GM04504 (cell line): Measurements from ENCODE around the gene GNB1L.
"Not testable (repeated sequence)": the region's sequence is repeated elsewhere in the genome, so short reads cannot be mapped to it uniquely, and the experiment has no call there.

Experiments
- DNase-seq: peaks from one replicate; pipeline ENCODE4 v3.0.0-alpha.2; 2012; ENCODE audit warnings: low read depth

Gene GNB1L

DNA sequence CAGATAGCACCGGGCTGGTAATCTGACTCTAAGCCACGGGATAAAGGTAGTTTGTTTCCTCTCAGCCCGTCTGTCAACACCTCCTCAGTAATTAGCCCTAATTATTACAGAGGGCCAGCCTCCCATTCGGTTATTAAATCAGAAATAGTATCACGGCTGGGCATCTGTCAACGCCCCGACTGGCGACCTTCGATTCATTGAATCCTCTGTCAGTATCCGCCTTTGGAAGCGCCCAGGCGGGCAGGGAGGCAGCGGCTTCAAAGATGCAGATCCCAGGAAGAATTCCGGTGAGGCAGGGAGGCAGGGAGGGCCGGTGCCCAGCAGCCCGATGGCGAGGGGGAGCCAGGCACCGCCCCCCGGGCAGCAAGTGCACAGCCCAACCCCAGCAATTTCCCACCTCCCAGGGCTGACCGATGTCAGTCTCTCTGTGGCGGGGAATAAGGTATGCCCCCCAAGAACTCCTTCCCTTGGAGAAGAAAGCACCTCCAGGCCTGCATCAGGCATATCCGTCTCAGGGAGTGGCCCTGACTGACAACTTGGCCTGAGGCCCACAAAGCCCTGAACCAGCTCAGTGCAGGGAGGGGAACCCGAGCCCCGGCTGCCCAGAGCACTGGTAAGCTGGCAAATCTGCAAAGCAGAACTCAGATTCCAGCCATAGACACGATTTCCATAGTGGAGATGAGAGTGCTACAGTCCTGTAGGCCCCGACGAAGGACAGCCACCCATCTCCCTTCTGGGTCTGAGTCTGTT, 11.4 kb downstream of the GNB1L start:
- DNase-seq = no peak

DNA sequence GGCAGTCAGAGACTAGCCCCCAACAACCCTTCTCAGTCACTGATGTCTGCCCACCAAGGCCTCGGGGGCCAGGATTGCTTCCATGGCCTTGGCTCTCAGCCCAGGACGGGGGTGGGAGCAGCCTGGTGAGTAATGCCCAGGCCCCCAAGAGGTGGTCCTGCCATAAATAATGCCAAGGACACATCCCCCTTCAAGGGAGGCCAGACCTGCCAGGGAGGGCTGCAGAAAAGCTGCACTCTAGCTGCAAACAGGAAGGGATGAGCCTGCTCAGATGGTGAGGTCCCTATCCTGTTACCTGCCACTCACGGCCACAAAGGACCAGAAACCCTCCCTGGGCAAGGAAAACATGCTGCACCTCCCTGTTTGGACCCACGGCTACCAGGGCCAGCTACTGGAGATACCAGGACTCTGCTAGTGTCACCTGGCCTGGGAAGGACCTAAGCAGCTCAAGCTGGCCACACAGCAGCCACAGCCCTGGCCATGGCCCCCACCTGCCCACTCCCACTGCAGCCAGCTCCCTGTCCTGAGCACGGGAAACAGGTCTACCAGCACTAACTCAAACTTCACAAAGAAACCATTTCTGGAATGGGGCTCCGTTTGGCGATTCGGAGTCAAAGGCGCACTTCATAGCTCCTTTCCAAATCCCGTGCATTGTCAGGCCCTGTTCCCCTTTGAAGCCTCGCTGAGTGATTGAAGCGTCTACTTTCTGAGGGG, 12.1 kb downstream of the GNB1L start:
- DNase-seq = no peak

DNA sequence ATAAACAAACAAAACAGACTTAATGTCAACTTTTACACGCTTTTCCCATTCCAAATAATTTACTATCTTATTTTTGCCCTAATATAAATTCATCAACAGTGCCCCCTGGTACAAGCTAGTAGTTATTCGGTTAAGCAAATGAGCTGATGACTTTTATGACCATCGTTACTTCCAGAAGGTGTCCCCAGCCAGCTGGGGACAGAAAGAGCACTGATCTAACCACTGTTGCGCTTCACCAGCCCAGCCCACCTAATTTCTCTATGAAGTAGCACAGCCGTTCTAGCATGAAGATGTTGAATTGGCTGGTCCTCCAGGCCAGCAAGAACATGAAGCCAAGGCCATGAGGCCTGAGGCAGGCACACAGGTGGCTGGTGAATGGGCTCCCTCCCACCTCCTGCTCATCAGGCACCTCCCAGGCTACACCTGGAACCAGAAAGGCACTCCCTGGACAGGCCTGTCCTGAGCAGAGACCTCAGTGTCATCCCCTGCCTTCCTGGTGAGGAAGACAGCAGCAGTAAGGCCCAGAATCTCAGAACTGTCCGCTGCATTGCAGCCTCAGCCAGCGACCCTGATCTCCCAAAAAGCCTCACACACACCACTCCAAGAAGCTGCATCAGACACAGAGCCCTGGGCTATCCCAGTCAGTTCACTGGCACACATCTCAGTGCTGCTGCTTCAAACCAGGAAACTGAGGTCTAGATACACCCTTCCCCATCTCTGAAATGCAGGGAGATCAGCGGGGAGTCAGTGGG, 12.9 kb downstream of the GNB1L start:
- no peak for DNase-seq

DNA sequence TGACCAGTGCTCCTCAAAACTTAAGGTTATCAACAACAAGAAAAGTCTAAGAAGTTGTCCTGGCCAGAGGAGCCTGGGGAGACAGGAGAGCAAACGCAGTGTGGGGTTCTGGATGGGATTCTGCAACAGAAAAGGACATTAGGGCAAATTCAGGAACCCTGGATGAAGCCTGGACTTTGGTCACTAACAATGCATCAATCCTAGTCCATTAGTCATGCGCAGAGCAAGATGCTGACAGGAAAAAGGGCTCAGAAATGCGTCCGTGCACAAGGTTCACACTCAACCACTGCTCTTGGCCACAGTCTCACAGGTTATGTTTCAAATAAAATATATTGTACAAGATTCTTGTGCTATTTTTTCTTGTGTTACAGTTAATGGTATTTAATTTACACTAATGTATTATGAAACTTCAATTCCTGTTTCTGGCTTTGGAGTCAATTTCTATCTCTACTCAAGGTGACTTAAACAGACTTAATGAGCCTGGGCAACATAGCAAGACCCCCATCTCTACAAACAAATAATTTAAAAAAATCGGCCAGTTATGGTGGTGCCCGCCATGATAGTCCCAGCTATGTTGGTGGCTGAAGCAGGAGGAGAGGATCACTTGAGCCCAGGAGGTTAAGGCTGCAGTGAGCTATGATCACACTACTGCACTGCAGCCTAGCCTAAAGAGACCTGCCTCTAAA, 13.6 kb downstream of the GNB1L start:
- no peak for DNase-seq

DNA sequence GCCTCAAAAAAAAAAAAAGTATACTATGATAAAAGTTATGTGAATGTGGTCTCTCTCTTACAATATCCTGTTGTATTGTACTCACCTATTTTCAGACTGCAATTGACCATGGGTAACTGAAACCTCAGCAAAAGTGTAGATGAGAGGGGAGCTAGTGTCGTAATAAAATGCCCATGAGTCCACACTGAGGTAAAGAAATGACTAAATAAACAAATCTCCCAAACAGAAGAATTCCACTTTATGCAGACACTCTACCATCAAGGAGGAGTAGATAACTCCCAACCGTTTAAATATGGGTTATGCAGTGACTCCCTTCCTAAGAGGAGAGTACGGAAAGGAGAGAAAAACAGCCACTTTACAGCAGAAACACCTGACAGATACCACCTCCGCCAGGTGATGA, 14.6 kb downstream of the GNB1L start:
- no peak for DNase-seq

DNA sequence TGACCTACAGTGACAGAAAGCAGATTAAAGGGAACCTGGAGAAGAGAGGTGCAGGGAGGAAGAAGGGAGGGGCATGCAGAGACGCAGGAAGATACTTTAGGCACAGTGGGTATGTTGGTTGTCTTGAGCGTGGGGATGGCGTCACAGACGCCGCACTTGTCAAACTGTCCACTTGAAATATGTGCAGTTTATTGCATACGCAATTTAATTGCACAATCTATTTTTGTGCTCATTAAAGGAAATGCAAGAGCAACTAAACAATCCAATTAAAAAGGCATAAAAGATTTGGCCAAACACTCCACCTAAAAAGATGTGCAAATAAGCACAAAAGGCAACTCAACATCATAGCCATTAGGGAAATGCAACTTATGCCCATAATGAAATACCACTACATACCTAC, 16.8 kb downstream of the GNB1L start:
- no peak for DNase-seq

DNA sequence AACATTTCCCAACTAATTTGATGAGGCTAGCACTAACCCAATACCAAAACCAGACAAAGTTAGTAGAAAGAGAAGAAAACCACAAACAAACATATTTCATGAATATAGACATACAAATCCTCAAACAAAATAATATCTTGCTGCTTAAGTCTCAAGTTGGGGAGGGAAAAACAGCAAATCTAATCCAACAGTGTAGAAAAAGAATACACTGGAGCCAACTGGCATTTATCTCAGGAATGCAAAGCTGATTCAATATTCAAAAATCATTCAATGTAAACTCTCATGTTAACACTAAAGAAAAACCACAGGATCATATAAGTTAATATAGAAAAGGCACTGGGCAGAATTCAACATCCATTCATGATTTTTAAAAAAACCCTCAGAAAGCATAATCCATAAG, 18.2 kb downstream of the GNB1L start:
- DNase-seq = no peak

DNA sequence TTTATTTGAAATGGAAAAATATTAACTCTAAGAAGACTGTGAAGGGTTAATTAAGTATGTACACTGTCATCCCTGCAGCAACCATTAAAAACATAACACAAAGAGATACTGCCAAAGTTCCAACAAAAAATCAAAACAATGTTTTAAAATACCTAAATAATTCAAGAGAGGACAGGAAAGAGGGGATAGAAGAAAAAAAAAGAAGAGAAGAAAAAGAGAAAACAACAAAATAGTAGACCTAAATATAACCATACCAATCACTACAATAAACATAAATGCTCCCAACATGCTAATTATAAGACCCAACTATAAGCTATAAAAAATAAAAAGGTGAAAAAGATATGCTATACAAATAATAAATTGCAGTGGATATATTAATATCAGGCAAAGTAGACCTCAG, 20.1 kb downstream of the GNB1L start:
- no peak for DNase-seq

DNA sequence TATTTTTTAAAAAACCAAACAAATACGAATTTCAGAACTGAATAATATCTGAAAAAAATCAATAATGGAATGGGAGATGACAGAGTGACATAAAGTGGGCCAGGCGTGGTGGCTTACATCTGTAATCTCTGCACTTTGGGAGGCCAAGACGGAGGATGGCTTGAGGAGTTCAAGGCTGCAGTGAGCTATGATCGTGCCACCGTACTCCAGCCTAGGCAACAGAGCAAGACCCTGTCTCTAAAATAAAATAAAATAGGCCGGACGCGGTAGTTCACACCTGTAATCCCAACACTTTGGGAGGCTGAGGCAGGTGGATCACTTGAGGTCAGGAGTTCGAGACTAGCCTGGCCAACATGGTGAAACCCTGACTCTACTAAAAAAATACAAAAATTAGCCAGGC, 21.3 kb downstream of the GNB1L start:
- DNase-seq = not testable (repeated sequence)

DNA sequence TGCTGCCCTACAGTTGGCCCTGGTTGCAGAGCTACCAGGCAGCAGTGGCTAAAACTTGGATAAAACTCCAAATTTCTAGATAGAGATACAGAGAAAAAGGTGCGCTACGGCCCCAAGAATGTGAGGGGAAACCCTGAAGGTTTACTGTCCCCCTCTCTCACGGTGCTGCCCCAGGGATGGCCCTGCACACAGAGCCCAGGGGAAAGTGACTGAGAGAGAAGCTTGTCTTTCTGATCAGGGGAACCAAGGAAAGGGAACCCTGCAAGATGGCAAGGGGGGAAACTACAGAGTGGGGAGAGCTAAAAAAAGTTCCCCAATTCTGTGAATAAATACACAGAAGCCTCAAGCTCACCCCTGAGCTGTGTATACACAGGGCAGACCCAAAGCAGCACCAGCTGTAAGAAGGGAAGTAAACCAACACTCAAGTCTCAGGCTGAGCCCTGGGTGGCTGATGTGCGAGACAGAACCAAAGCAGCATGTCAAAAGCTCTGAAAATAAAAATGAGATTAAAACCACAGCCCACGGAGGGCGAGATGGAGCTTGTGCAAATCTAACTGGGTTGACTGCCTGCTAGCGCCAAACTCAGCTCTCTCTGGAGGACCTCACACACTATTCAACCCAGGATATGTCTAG, 22.1 kb downstream of the GNB1L start:
- no peak for DNase-seq

DNA sequence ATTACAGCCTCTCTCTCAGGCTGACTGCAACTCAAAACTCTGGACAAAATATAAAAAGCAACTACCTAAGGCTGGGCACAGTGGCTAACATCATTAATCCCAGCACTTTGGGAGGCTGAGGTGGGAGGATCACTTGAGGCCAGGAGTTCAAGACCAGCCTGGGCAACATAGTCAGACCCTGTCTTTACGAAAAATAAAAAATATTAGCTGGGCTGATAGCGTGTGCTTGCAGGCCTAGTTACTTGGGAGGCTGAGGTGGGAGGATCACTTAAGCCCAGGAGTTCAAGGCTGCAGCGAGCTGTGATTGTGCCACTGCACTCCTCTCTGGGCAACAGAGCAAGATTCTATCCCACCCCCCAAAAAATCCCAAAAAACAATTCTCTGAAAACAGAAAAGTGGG, 22.7 kb downstream of the GNB1L start:
- not testable (repeated sequence) for DNase-seq

DNA sequence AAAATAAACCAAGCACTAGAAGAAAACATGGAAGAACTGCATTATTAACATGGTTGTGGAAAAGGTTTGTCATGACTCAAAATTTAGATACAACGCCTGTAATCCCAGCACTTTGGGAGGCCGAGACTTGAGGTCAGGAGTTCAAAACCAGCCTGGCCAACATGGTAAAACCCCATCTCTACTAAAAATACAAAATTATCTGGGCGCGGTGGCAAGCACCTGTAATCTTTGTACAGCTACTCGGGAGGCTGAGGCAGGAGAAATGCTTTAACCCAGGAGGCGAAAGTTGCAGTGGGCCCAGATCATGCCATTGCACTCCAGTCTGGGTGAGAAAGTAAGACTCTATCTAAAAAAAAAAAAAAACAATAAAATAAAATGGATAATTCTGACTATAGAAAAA, 23.7 kb downstream of the GNB1L start:
- no peak for DNase-seq

DNA sequence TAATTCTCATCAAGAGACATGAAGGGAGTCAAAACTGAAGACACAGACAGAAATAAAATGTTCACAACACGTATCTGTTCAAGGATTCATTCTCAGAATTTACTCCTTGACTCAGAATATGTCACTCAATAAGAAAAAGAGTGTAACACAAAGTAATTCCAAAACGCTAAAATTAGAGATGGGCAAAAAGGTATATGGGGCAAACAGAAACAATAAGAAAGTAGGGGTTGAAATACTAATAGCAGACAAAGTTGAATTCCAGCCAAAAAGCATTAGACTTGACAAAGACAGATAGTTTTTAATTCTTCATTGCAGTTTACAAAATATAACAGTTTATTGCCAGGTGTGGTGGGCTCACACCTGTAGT, 26.7 kb downstream of the GNB1L start:
- DNase-seq = no peak

DNA sequence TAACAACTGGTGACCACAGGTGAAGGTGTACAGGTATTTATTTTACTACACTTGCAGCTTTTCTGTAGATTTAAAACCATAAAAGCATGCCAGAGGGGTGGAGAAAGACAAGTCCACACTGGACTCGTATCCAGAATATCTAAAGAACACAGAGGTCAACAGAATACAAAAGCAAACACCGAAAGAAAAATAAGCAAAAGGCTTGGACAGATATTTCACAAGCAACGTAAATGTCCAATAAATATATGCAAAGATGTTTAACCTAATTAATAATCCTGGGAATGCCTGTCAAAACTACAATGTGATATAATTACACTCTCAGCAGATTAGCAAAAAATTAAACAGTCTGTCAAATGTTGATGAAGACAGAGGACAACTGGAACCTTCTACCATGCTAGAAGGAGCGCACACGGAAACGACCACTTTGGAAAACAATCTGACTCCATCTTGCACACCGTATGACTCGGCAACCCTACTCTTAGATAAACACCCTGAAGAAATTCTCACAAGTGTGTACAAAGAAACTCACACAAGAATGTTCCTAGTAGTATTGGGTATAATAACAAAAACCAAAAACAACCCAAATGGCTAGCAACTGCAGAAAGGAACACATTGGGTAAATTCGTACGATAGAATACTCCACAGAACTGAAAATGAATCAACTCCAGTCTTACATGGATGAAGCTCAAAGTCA, 27.2 kb downstream of the GNB1L start:
- DNase-seq = no peak

DNA sequence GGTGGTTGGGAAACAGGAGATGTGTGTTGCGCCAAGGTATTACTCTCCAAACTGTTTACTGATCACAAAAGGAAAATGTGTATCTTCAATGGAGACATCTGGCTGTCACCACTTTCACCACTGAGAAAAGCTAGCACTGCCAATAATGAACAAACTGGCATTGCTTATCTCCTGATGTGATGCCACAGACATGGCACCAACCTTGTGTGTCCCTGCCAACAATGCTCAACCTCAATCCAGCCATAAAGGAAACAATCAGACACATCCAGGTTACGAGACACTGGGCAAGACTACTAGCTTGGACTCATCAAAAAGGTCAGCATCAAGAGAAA, 28.1 kb downstream of the GNB1L start:
- DNase-seq = no peak

DNA sequence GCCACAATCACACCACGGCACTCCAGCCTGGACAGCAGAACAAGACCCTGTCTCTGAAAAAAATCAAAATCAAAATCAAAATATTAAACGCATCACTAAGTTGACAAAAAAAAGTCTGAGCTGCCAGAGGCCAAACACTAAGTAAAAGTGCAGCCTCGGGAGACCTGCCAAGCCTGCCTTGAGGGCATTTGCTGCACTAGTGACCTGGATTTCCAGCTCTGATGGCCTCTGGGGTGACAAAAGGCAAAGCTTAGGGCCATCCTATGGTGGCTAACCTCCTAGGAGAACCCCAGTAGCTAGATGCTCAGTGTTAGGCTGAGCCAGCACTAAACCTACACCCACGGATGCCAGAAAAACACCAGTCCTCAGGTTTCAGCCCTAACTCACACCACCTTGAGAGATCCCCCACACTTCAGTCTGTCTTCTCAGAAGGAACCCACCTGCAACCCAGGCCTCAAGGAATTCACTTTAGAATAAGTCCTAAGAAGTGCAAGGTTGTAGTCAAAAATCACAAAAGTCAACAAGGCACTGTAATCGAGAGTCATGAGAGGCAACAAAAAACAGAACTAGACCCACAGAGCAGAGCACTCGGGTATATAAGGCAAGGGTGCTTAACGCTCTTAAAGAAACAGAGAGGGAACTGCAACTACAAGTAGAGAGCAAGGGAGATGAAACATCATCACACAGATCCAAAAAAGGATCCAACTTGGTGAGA, 28.6 kb downstream of the GNB1L start:
- DNase-seq = no peak

DNA sequence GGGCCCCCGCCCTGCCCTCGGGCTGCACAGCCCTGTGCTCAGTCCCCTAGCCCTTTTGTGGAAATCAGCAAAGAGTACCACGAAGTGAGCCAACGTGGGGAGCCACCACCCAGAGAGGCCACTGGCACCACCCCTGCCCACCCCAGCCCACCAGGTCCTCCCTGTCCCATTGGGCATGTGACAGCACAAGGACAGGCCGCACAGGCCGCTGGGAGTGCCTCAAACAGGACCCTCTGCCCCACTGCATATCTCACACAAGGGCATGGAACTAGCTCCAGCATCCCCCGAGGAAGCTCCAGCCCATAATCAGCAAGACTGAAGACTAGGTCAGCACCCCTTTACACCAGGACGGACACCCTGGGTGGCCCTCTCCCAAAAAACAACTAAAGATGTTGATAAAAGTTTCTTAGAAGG, 29.7 kb downstream of the GNB1L start:
- no peak for DNase-seq

DNA sequence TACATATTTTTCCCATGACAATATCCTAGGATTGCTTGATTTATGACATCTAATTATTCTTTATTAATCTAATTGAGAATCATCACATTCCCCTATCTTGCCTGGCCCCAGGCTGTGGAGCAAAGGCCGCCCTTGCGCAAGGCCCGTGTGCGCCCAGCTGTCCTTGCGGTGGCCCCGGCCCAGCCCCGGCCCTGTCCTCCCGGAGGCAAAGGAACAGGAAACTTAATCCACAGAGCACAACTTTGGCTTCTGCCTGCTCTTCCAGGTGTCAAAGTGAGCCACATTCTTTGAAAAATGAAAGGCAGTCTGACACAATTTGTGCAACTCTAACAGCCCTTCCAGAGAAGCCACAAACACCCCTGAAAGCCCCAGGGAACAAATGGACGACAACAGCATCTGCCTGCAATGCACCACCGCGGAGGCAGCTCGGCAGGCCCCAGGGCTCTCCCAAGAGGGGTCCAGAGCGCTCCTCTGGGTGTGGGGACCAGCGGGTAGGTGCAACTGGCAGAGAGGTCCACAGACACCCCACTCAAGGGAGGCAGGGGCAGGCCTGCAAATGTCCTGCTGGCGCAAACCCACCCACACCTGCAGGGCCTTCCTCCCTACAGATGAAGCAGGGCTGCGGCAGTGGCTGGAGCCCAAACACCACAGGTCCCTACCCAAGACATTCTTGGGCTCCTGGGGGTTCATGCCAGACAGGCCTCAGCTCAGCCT, 30.3 kb downstream of the GNB1L start:
- DNase-seq = no peak

DNA sequence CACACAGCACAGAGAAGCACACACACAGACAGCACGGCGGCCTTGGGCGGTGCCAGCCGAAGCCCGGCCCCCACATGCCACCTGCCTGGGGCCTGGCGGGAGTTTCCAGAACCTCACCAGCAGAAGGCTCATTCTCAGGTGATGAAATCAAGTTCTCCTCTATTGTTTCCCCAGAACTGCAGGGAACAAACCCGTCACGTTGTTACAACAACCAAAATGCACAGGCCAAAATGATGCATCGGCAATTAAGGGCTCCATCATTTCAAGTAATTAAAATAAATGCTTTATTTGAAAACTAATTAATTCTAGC, 30.8 kb downstream of the GNB1L start:
- no peak for DNase-seq

DNA sequence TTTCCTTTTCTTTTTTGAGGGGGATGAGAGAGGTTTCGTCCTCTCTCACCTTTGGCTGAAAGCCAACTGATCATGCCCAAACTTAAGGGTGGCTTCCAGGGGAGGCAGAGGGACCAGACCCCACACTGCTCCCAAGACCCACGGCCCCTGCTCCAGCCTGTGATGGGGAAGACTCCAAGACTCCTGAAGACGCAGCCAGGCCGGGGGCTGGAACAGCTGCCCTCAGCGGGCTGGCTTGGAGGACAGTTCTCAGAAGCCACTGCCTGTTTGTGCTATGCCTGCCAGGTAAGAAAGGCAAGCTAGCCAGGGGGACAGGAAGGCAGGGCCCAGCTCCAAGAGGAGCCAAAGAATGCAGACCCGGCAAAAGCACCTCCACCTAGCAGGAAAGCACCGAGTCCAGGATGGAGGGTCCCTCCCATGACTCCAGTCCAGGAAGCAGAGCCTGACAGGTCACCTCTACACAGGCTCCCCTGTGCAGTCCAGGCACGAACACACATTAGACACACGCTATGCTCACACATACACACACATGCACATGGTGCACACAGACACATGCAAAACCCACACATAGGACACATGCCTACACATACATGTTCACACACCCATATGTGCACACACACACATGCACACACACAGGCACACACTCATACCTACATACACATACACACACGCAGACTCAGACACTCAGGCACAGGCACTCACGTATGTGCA, 31.3 kb downstream of the GNB1L start:
- DNase-seq = no peak
